Sigmoid colon (tissue), 7 donors: Measurements from ENCODE around the gene PROX1. TPM values are rescaled to one million over a fixed set of nuclear protein-coding genes. Genes with fewer than 3 reads are reported as not detected.

Experiments used
- DNase-seq: peaks from one replicate; pipeline ENCODE4 v3.0.0-alpha.2; 2019
- H3K27ac ChIP-seq, 4 donors: fragments of 200-600 bp; sonication (generic); one replicate each; pipeline ENCODE4 v1.5.1; 2016 to 2019; ENCODE audit warnings: mild to moderate bottlenecking in 1 of 4
- H3K27me3 ChIP-seq, 3 donors: fragments of 200-600 bp; sonication (generic); one replicate each; pipeline ENCODE4 v1.5.1; 2019; ENCODE audit warnings: mild to moderate bottlenecking in 1 of 3
- H3K36me3 ChIP-seq, 4 donors: fragments of 200-600 bp; sonication (generic); one replicate each; pipeline ENCODE4 v1.5.1; 2016 to 2019
- H3K4me1 ChIP-seq, 4 donors: fragments of 200-600 bp; sonication (generic); one replicate each; pipeline ENCODE4 v1.5.1; 2017 to 2019
- H3K4me3 ChIP-seq, 4 donors: fragments of 200-600 bp; sonication (generic); one replicate each; pipeline ENCODE4 v1.5.1; 2017 to 2019; ENCODE audit warnings: mild to moderate bottlenecking in 2 of 4, moderate library complexity in 1 of 4
- H3K9me3 ChIP-seq, 4 donors: fragments of 200-600 bp in 3 of 4; sonication (generic) in 3 of 4; one replicate each; pipeline versions ENCODE4 v1.5.1 to v1.6.1; 2013 to 2019
- CTCF ChIP-seq, 4 experiments: fragments of 450-650 bp in 3 of 4; fragments of 200-600 bp in 1 of 4; IDR thresholded peaks; one replicate each; pipeline ENCODE4 v1.5.1; 2016 to 2019; ENCODE audit warnings: antibody characterized with exemption in 4 of 4, mild to moderate bottlenecking in 3 of 4, moderate library complexity in 2 of 4
- EP300 ChIP-seq, 4 donors: sonication (generic); formaldehyde crosslinking; IDR thresholded peaks; one replicate each; pipeline ENCODE4 v1.6.1; 2017; ENCODE audit warnings: antibody characterized with exemption in 4 of 4
- POLR2A ChIP-seq, 2 donors: fragments of 450-650 bp; IDR thresholded peaks; one replicate each; pipeline ENCODE4 v1.6.1; 2016; ENCODE audit warnings: antibody characterized with exemption in 2 of 2, mild to moderate bottlenecking in 2 of 2, moderate library complexity in 2 of 2
- POLR2AphosphoS5 ChIP-seq, 4 donors: sonication (generic); formaldehyde crosslinking; IDR thresholded peaks; one replicate each; pipeline ENCODE4 v1.6.1; 2017; ENCODE audit warnings: antibody characterized with exemption in 4 of 4
- WGBS, 2 donors: extraction: QIAGEN DNeasy Blood & Tissue Kit; methylation state at CpG; one replicate each; pipeline ENCODE4 v1.1.7; 2013; 5-methylcytosine and 5-hydroxymethylcytosine counted together
- intact Hi-C: fragments of 100-400 bp; cut with DNase I; formaldehyde crosslinking; loops from one replicate; pipeline ENCODE4 v1.15.1; 2023
- polyA plus RNA-seq, 3 donors: library from polyadenylated mRNA; stranded (reverse); fragments of 200-250 nt; gene quantifications; one replicate each; pipeline ENCODE4 v1.2.3, GENCODE V29; 2013
- total RNA-seq, 4 donors: library from RNA; depleted of rRNA; stranded (reverse); fragments of >200 nt; gene quantifications; one replicate each; pipeline ENCODE4 v1.1.0, GENCODE V29; 2016
- donor health status: healthy with polysubstance abuse.
- donor health status: Bipolar disorder and iron deficiency.
- donor health status: healthy.

Gene PROX1
- total and polyA plus RNA-seq, 7 donors: 1.4 to 7.7 (median 5.4) TPM

GRCh38 chr1:214019499-214019898 is 31.7 kb downstream of the PROX1 start:
- no peak for DNase-seq
- TF ChIP-seq POLR2AphosphoS5 (IDR thresholded peaks at IDR 0.05) (no peak), EP300 (IDR thresholded peaks at IDR 0.05) (no peak), CTCF (IDR thresholded peaks at IDR 0.05) (no peak), POLR2A (IDR thresholded peaks at IDR 0.05) (no peak)
- intact Hi-C loops: no loop called here
- no peaks in the 10 kb centered on the region for H3K27me3 ChIP-seq
- no peak overlapping the region for H3K27ac ChIP-seq
- no peaks in the 10 kb centered on the region for H3K36me3 ChIP-seq
- H3K4me3 ChIP-seq: no peak overlapping the region
- H3K9me3 ChIP-seq: no peaks in the 10 kb centered on the region
- H3K4me1 ChIP-seq: no peaks in the 10 kb centered on the region
- 93% methylated on average over 13 of the region's 13 CpGs for WGBS, 2 donors

- DNase-seq: no peak
- intact Hi-C loops: no loop called here
- Histone ChIP-seq H3K27me3 (no peaks in the 10 kb centered on the region), H3K4me3 (no peak overlapping the region), H3K27ac (no peak overlapping the region), H3K9me3 (no peaks in the 10 kb centered on the region), H3K4me1 (no peaks in the 10 kb centered on the region), H3K36me3 (no peaks in the 10 kb centered on the region)
- no peak for TF ChIP-seq EP300 (IDR thresholded peaks at IDR 0.05)
- TF ChIP-seq POLR2A (IDR thresholded peaks at IDR 0.05): no peak
- no peak for TF ChIP-seq CTCF (IDR thresholded peaks at IDR 0.05)
- no peak for TF ChIP-seq POLR2AphosphoS5 (IDR thresholded peaks at IDR 0.05)
- WGBS, 2 donors: 68 to 80% methylated on average over 3 of the region's 3 CpGs
Observed at GRCh38 chr1:214021321-214021720, 33.5 kb downstream of the PROX1 start.

GRCh38 chr1:214022229-214022791 is 34.5 kb downstream of the PROX1 start:
- H3K9me3 ChIP-seq: no peaks in the 10 kb centered on the region
- intact Hi-C loops: no loop called here
- no peak overlapping the region for H3K4me3 ChIP-seq
- 79 to 86% methylated on average over 5 of the region's 5 CpGs for WGBS, 2 donors
- H3K36me3 ChIP-seq: no peaks in the 10 kb centered on the region
- TF ChIP-seq EP300 (IDR thresholded peaks at IDR 0.05) (no peak), POLR2A (IDR thresholded peaks at IDR 0.05) (no peak)
- H3K4me1 ChIP-seq: no peaks in the 10 kb centered on the region
- DNase-seq: no peak
- H3K27me3 ChIP-seq: no peaks in the 10 kb centered on the region
- no peak overlapping the region for H3K27ac ChIP-seq

- H3K36me3 ChIP-seq: no peaks in the 10 kb centered on the region
- WGBS, 2 donors: 75 to 79% methylated on average over 2 of the region's 2 CpGs
- H3K27ac ChIP-seq: no peak overlapping the region
- intact Hi-C loops: no loop called here
- H3K4me3 ChIP-seq: no peak overlapping the region
- H3K27me3 ChIP-seq: no peaks in the 10 kb centered on the region
- H3K9me3 ChIP-seq: no peaks in the 10 kb centered on the region
- H3K4me1 ChIP-seq: peaks cover 0 to 1% (median under 1%) of the 10 kb centered on the region in 4 donors
- no peak for TF ChIP-seq POLR2AphosphoS5 (IDR thresholded peaks at IDR 0.05)
- no peak for TF ChIP-seq POLR2A (IDR thresholded peaks at IDR 0.05)
- TF ChIP-seq CTCF (IDR thresholded peaks at IDR 0.05): no peak
- TF ChIP-seq EP300 (IDR thresholded peaks at IDR 0.05): no peak
- DNase-seq: no peak
Observed at GRCh38 chr1:214022810-214023425, 35.1 kb downstream of the PROX1 start.

GRCh38 chr1:214026985-214027384 is 39.2 kb downstream of the PROX1 start:
- TF ChIP-seq CTCF (IDR thresholded peaks at IDR 0.05) (no peak), POLR2A (IDR thresholded peaks at IDR 0.05) (no peak), POLR2AphosphoS5 (IDR thresholded peaks at IDR 0.05) (no peak), EP300 (IDR thresholded peaks at IDR 0.05) (no peak)
- H3K4me3 ChIP-seq: no peak overlapping the region
- peaks cover 0 to 37% (median 31%) of the 10 kb centered on the region in 4 donors for H3K4me1 ChIP-seq
- no peaks in the 10 kb centered on the region for H3K27me3 ChIP-seq
- H3K36me3 ChIP-seq: no peaks in the 10 kb centered on the region
- intact Hi-C loops: loop anchor here (5.0 kb wide), 1 partner anchor 40 kb away; the partner anchor contains the start of gene PROX1
- no peaks in the 10 kb centered on the region for H3K9me3 ChIP-seq
- DNase-seq: no peak
- 58 to 87% methylated on average over 5 of the region's 5 CpGs for WGBS, 2 donors
- H3K27ac ChIP-seq: no peak overlapping the region
